GM12878 (cell line): Measurements from ENCODE around the gene MYH9. TPM values are rescaled to one million over a fixed set of nuclear protein-coding genes. Genes with fewer than 3 reads are reported as not detected.

Experiments
- BMI1 ChIP-seq: fragments of 450-650 bp; IDR thresholded peaks from 2 replicates; pipeline ENCODE4 v1.6.1; 2016; ENCODE audit warnings: mild to moderate bottlenecking, moderate library complexity, borderline replicate concordance
- CBX5 ChIP-seq: sonication (generic); IDR thresholded peaks from 2 replicates; pipeline ENCODE4 v1.6.1; 2016; ENCODE audit warnings: low read depth, moderate library complexity, mild to moderate bottlenecking, inconsistent platforms
- CEBPB ChIP-seq, 2 experiments: fragments of 150-350 bp in 1 of 2; IDR thresholded peaks; 2 replicates each; pipeline ENCODE4 v1.6.1; 2012 to 2014; ENCODE audit warnings: low read depth in 2 of 2, low read length in 2 of 2, borderline replicate concordance in 1 of 2, inconsistent platforms in 1 of 2
- EED ChIP-seq: sonication (generic); IDR thresholded peaks from 2 replicates; pipeline ENCODE4 v1.6.1; 2016; ENCODE audit warnings: antibody characterized with exemption, low read depth
- GABPA ChIP-seq: IDR thresholded peaks from 2 replicates; pipeline ENCODE4 v1.6.1; 2014; ENCODE audit warnings: antibody characterized with exemption, low read depth, mild to moderate bottlenecking, inconsistent platforms
- HCFC1 ChIP-seq: fragments of 150-350 bp; IDR thresholded peaks from 2 replicates; pipeline ENCODE4 v1.6.1; 2014; ENCODE audit warnings: low read length
- IRF4 ChIP-seq: IDR thresholded peaks from 2 replicates; pipeline ENCODE4 v1.6.1; 2011; ENCODE audit warnings: low read depth, low read length
- KLF5 ChIP-seq: fragments of 450-650 bp; IDR thresholded peaks from 2 replicates; pipeline ENCODE4 v1.6.1; 2014; ENCODE audit warnings: mild to moderate bottlenecking; ENCODE audit not compliant: partially characterized antibody
- SMARCA5 ChIP-seq: fragments of 450-650 bp; IDR thresholded peaks from 2 replicates; pipeline ENCODE4 v1.6.1; 2017; ENCODE audit warnings: mild to moderate bottlenecking
- TARDBP ChIP-seq: IDR thresholded peaks from 2 replicates; pipeline ENCODE4 v1.6.1; 2016; ENCODE audit warnings: borderline replicate concordance
- YBX1 ChIP-seq: fragments of 450-650 bp; IDR thresholded peaks from 2 replicates; pipeline ENCODE4 v1.6.1; 2016; ENCODE audit warnings: antibody characterized with exemption
- YY1 ChIP-seq: IDR thresholded peaks from 2 replicates; pipeline ENCODE4 v1.6.1; 2011; ENCODE audit warnings: low read depth, mild to moderate bottlenecking, low read length
- polyA plus RNA-seq, 11 experiments: library from polyadenylated mRNA; depleted of rRNA in 4 of 11; unstranded in 6 of 11; stranded (reverse) in 5 of 11; fragments of >200 nt; fragmentation: Nextera tagmentation in 4 of 11; fragmentation: Illumina TruSeq in 1 of 11; extraction: Ambion mirVana in 4 of 11; extraction: Trizol in 1 of 11; gene quantifications; 1 replicate in 1 of 11; 2 replicates in 10 of 11; pipeline versions ENCODE4 v1.2.1 to v1.2.3, GENCODE V29; 2011 to 2016; ENCODE audit warnings: inconsistent platforms in 2 of 11, missing spikeins in 2 of 11, low read depth in 1 of 11
- total RNA-seq, 4 experiments: library from RNA; depleted of rRNA in 3 of 4; stranded (reverse); fragments of >200 nt in 3 of 4; fragmentation: Illumina TruSeq in 1 of 4; extraction: Trizol in 1 of 4; gene quantifications; 2 replicates each; pipeline versions ENCODE4 v1.2.1 to v1.2.3, GENCODE V29; 2013 to 2021
- TF ChIP-seq, protein P1 (sequence below): IDR thresholded peaks from 2 replicates; pipeline ENCODE4 v1.6.1; 2012; ENCODE audit warnings: mild to moderate bottlenecking, low read depth, low read length
- TF ChIP-seq, protein P2 (sequence below): fragments of 450-650 bp; IDR thresholded peaks from 2 replicates; pipeline ENCODE4 v1.6.1; 2017; ENCODE audit warnings: mild to moderate bottlenecking, moderate library complexity
- TF ChIP-seq, protein P3 (sequence below): fragments of 450-650 bp; IDR thresholded peaks from 2 replicates; pipeline ENCODE4 v1.6.1; 2018; ENCODE audit warnings: mild to moderate bottlenecking, low read depth, moderate library complexity; ENCODE audit not compliant: partially characterized antibody
- TF ChIP-seq, protein P4 (sequence below), 3 experiments: IDR thresholded peaks in 2 of 3; conservative IDR thresholded peaks in 1 of 3; 2 replicates each; pipeline ENCODE4 v1.5.1; 2011; ENCODE audit warnings: low read depth in 3 of 3, low read length in 3 of 3, mild to moderate bottlenecking in 3 of 3, control low read depth in 2 of 3, moderate library complexity in 2 of 3, inconsistent platforms in 1 of 3, mixed read lengths in 1 of 3; ENCODE audit not compliant: control insufficient read depth in 2 of 3, insufficient read depth in 1 of 3; ENCODE audit errors: extremely low read depth in 1 of 3

MYH9 gene
- total and polyA plus RNA-seq, 10 of the 15 experiments (the other 5 are each of a cell fraction or from before 2014, with no cell fraction given), result 5.1 to 525 (median 145) TPM

DNA sequence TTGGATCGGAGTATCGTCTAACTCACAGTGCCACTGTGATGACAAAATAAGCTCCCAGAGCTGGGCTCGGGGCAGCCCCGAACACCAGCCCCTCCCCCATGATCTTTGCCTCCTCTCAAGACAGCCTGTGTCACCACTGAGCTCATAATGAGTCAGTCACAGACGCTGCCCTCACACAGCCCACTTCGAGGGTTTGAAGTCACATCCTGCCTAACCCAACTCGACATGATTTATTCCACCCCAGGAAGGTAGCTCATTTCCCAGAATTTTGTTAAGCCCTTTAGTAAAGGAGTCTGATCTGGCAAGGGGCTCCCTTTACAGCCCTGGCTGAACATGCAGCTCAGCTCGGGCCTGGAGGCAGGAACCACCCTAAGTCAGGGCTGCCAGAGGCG, 22.8 kb downstream of the MYH9 start (continued):
- TF ChIP-seq, protein P1, sequence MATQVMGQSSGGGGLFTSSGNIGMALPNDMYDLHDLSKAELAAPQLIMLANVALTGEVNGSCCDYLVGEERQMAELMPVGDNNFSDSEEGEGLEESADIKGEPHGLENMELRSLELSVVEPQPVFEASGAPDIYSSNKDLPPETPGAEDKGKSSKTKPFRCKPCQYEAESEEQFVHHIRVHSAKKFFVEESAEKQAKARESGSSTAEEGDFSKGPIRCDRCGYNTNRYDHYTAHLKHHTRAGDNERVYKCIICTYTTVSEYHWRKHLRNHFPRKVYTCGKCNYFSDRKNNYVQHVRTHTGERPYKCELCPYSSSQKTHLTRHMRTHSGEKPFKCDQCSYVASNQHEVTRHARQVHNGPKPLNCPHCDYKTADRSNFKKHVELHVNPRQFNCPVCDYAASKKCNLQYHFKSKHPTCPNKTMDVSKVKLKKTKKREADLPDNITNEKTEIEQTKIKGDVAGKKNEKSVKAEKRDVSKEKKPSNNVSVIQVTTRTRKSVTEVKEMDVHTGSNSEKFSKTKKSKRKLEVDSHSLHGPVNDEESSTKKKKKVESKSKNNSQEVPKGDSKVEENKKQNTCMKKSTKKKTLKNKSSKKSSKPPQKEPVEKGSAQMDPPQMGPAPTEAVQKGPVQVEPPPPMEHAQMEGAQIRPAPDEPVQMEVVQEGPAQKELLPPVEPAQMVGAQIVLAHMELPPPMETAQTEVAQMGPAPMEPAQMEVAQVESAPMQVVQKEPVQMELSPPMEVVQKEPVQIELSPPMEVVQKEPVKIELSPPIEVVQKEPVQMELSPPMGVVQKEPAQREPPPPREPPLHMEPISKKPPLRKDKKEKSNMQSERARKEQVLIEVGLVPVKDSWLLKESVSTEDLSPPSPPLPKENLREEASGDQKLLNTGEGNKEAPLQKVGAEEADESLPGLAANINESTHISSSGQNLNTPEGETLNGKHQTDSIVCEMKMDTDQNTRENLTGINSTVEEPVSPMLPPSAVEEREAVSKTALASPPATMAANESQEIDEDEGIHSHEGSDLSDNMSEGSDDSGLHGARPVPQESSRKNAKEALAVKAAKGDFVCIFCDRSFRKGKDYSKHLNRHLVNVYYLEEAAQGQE, result no peak
- TF ChIP-seq YBX1 (no peak), KLF5 (no peak), YY1 (no peak), BMI1 (no peak), EED (no peak; the same call in 1 of the 2 replicates), CEBPB (IDR thresholded peaks at IDR 0.05; ENCODE audit: borderline replicate concordance in 1 of 2, low read depth in 2 of 2, low read length in 2 of 2) (no peak), CBX5 (no peak), HCFC1 (no peak), SMARCA5 (no peak), IRF4 (no peak), TARDBP (no peak), GABPA (peak; percentile 79)
- TF ChIP-seq, protein P2, sequence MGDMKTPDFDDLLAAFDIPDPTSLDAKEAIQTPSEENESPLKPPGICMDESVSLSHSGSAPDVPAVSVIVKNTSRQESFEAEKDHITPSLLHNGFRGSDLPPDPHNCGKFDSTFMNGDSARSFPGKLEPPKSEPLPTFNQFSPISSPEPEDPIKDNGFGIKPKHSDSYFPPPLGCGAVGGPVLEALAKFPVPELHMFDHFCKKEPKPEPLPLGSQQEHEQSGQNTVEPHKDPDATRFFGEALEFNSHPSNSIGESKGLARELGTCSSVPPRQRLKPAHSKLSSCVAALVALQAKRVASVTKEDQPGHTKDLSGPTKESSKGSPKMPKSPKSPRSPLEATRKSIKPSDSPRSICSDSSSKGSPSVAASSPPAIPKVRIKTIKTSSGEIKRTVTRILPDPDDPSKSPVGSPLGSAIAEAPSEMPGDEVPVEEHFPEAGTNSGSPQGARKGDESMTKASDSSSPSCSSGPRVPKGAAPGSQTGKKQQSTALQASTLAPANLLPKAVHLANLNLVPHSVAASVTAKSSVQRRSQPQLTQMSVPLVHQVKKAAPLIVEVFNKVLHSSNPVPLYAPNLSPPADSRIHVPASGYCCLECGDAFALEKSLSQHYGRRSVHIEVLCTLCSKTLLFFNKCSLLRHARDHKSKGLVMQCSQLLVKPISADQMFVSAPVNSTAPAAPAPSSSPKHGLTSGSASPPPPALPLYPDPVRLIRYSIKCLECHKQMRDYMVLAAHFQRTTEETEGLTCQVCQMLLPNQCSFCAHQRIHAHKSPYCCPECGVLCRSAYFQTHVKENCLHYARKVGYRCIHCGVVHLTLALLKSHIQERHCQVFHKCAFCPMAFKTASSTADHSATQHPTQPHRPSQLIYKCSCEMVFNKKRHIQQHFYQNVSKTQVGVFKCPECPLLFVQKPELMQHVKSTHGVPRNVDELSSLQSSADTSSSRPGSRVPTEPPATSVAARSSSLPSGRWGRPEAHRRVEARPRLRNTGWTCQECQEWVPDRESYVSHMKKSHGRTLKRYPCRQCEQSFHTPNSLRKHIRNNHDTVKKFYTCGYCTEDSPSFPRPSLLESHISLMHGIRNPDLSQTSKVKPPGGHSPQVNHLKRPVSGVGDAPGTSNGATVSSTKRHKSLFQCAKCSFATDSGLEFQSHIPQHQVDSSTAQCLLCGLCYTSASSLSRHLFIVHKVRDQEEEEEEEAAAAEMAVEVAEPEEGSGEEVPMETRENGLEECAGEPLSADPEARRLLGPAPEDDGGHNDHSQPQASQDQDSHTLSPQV, result no peak
- TF ChIP-seq, protein P3, sequence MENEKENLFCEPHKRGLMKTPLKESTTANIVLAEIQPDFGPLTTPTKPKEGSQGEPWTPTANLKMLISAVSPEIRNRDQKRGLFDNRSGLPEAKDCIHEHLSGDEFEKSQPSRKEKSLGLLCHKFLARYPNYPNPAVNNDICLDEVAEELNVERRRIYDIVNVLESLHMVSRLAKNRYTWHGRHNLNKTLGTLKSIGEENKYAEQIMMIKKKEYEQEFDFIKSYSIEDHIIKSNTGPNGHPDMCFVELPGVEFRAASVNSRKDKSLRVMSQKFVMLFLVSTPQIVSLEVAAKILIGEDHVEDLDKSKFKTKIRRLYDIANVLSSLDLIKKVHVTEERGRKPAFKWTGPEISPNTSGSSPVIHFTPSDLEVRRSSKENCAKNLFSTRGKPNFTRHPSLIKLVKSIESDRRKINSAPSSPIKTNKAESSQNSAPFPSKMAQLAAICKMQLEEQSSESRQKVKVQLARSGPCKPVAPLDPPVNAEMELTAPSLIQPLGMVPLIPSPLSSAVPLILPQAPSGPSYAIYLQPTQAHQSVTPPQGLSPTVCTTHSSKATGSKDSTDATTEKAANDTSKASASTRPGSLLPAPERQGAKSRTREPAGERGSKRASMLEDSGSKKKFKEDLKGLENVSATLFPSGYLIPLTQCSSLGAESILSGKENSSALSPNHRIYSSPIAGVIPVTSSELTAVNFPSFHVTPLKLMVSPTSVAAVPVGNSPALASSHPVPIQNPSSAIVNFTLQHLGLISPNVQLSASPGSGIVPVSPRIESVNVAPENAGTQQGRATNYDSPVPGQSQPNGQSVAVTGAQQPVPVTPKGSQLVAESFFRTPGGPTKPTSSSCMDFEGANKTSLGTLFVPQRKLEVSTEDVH, result no peak
- TF ChIP-seq, protein P4, sequence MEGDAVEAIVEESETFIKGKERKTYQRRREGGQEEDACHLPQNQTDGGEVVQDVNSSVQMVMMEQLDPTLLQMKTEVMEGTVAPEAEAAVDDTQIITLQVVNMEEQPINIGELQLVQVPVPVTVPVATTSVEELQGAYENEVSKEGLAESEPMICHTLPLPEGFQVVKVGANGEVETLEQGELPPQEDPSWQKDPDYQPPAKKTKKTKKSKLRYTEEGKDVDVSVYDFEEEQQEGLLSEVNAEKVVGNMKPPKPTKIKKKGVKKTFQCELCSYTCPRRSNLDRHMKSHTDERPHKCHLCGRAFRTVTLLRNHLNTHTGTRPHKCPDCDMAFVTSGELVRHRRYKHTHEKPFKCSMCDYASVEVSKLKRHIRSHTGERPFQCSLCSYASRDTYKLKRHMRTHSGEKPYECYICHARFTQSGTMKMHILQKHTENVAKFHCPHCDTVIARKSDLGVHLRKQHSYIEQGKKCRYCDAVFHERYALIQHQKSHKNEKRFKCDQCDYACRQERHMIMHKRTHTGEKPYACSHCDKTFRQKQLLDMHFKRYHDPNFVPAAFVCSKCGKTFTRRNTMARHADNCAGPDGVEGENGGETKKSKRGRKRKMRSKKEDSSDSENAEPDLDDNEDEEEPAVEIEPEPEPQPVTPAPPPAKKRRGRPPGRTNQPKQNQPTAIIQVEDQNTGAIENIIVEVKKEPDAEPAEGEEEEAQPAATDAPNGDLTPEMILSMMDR (IDR thresholded peaks at IDR 0.05 in 2 of 3, conservative IDR thresholded peaks at IDR 0.05 in 1 of 3; ENCODE audit: control insufficient read depth in 2 of 3, extremely low read depth in 1 of 3, insufficient read depth in 1 of 3, low read depth in 3 of 3, low read length in 3 of 3), result no peak
